AG04450 (cell line): ENCODE results near the gene TPSAB1. TPM values are rescaled to one million over a fixed set of nuclear protein-coding genes. Genes with fewer than 3 reads are reported as not detected.

Experiments used
- CTCF ChIA-PET: fragments of 300-600, 350-600 bp; formaldehyde crosslinking; extraction: SDS; loops from one replicate; lab custom pipeline; 2022; ENCODE audit warnings: antibody characterized with exemption, inconsistent platforms; lab: Charles Lee
- POLR2A ChIA-PET: fragments of 350-600 bp; formaldehyde crosslinking; extraction: SDS; loops from one replicate; lab custom pipeline; 2021; ENCODE audit warnings: antibody characterized with exemption, inconsistent platforms; lab: Yijun Ruan, JAX
- DNase-seq: peaks from one replicate; pipeline ENCODE4 v3.0.0-alpha.2; 2011; ENCODE audit warnings: low read depth, low spot score
- H3K27ac ChIP-seq: one replicate; pipeline ENCODE4 v1.5.1; 2012; ENCODE audit warnings: low read depth, low read length, control low read depth
- H3K27me3 ChIP-seq: one replicate; pipeline ENCODE4 v1.6.0; 2012; ENCODE audit warnings: low read length; ENCODE audit not compliant: control insufficient read depth, insufficient read depth
- H3K4me3 ChIP-seq: 2 replicates; pipeline ENCODE4 v1.5.1; 2011; ENCODE audit warnings: mild to moderate bottlenecking, low read depth, low read length, control low read depth
- H3K9me3 ChIP-seq: 2 replicates; pipeline ENCODE4 v1.5.1; 2012; ENCODE audit warnings: low read length; ENCODE audit not compliant: control insufficient read depth, insufficient read depth
- polyA plus RNA-seq: library from polyadenylated mRNA; depleted of rRNA; stranded (reverse); fragments of >200 nt; gene quantifications from 2 replicates; pipeline ENCODE4 v1.2.3, GENCODE V29; 2011
- TF ChIP-seq, protein P1 (sequence below): IDR thresholded peaks from 2 replicates; pipeline ENCODE4 v1.5.1; 2011; ENCODE audit warnings: low read depth, low read length, control low read depth, inconsistent platforms

The TPSAB1 gene
- polyA plus RNA-seq, 1 experiment: not detected

DNA sequence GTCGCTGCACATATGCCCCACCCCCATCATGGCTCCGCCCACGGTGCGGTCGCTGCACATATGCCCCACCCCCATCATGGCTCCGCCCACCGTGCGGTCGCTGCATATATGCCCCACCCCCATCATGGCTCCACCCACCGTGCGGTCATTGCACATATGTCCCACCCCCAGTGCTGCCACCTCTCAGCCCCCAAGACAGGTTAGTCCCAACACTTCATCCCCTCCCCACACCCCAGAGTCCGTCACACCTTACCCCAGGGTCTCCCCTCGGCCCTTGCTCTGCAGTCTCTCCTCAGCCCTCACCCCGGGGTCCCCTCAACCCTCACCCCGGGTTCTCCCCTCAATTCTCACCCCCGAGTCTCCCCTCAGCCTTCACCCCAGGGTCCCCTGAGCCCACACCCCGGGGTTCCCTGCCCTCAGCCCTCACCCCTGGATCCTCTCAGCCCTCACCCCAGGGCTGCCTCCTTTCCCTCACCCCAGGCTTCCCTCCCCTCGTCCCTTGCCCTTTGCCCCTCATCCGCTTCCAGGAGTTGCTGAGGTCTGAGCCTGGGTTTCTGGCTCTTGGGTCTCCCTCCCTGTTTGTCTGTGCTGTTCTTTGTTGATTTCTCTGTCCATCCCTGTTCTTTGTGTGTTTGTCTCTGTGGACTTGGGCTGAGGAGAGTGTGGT, 41.0 kb upstream of the TPSAB1 start:
- H3K9me3 ChIP-seq: peaks cover 34% of the 10 kb centered on the region; the same call in 1 of the 2 replicates
- ChIA-PET CTCF (no interaction called here), POLR2A (no interaction called here)
- H3K27ac ChIP-seq: no peak overlapping the region
- H3K27me3 ChIP-seq: no peaks in the 10 kb centered on the region
- DNase-seq: no peak
- TF ChIP-seq, protein P1, sequence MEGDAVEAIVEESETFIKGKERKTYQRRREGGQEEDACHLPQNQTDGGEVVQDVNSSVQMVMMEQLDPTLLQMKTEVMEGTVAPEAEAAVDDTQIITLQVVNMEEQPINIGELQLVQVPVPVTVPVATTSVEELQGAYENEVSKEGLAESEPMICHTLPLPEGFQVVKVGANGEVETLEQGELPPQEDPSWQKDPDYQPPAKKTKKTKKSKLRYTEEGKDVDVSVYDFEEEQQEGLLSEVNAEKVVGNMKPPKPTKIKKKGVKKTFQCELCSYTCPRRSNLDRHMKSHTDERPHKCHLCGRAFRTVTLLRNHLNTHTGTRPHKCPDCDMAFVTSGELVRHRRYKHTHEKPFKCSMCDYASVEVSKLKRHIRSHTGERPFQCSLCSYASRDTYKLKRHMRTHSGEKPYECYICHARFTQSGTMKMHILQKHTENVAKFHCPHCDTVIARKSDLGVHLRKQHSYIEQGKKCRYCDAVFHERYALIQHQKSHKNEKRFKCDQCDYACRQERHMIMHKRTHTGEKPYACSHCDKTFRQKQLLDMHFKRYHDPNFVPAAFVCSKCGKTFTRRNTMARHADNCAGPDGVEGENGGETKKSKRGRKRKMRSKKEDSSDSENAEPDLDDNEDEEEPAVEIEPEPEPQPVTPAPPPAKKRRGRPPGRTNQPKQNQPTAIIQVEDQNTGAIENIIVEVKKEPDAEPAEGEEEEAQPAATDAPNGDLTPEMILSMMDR: no peak
- no peak overlapping the region for H3K4me3 ChIP-seq

DNA sequence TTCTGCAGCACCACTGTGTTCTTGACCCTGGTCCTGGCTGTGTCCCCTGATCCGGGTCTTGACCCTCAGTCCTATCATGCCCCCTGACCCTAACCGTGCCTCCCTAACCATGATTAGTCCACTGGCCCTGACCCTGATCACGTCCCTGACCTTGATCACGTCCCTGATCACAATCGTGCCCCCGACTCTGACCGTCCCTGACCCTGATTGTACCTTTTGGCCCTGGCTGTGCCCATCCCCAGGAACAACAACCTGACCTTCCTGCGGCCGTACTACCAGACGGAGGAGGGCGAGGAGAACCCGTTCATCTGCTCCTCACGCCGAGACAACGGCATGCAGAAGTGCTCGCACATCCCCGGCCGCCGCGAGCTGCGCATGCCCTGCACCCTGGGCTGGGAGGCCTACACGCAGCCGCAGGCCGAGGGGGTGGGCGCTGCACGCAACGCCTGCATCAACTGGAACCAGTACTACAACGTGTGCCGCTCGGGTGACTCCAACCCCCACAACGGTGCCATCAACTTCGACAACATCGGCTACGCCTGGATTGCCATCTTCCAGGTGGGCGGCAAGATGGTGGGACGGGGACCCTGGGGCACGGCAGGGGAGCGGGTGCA, 40.4 kb upstream of the TPSAB1 start:
- POLR2A ChIA-PET: no interaction called here
- Histone ChIP-seq H3K9me3 (peaks cover 34% of the 10 kb centered on the region; the same call in 1 of the 2 replicates), H3K4me3 (no peak overlapping the region), H3K27me3 (no peaks in the 10 kb centered on the region), H3K27ac (no peak overlapping the region)
- CTCF ChIA-PET: no interaction called here
- no peak for DNase-seq
- TF ChIP-seq, protein P1: no peak

DNA sequence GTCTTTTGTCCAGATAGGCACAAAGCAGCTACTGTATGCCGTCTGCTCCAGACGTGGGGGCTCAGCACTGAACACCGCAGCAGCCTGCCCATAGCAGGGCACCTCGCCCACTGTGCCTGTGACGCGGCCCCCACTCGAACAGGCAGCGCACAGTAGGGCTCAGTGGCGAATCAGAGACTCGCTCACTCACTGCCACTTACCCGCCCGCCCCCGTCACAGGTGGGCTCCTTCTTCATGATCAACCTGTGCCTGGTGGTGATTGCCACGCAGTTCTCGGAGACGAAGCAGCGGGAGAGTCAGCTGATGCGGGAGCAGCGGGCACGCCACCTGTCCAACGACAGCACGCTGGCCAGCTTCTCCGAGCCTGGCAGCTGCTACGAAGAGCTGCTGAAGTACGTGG, 39.1 kb upstream of the TPSAB1 start:
- H3K27me3 ChIP-seq: no peaks in the 10 kb centered on the region
- no peak overlapping the region for H3K27ac ChIP-seq
- peaks cover 34% of the 10 kb centered on the region; the same call in 1 of the 2 replicates for H3K9me3 ChIP-seq
- no peak overlapping the region for H3K4me3 ChIP-seq
- ChIA-PET CTCF (no interaction called here), POLR2A (no interaction called here)
- TF ChIP-seq, protein P1: no peak
- DNase-seq: no peak

DNA sequence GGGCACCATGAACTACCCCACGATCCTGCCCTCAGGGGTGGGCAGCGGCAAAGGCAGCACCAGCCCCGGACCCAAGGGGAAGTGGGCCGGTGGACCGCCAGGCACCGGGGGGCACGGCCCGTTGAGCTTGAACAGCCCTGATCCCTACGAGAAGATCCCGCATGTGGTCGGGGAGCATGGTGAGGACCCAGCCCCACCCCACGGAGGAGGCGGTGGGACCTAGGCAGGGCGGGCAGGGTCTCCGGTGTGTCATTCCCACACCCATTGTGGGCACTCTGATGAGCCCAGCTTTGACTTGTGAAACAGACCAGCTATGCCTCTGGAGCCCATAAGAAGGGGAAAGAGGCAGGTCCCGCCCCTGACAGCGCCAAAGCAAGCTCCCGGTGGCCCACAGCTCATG, 38.2 kb upstream of the TPSAB1 start:
- Histone ChIP-seq H3K27me3 (no peaks in the 10 kb centered on the region), H3K27ac (no peak overlapping the region), H3K4me3 (no peak overlapping the region), H3K9me3 (peaks cover 34% of the 10 kb centered on the region; the same call in 1 of the 2 replicates)
- ChIA-PET CTCF (no interaction called here), POLR2A (no interaction called here)
- DNase-seq: no peak
- TF ChIP-seq, protein P1: no peak

DNA sequence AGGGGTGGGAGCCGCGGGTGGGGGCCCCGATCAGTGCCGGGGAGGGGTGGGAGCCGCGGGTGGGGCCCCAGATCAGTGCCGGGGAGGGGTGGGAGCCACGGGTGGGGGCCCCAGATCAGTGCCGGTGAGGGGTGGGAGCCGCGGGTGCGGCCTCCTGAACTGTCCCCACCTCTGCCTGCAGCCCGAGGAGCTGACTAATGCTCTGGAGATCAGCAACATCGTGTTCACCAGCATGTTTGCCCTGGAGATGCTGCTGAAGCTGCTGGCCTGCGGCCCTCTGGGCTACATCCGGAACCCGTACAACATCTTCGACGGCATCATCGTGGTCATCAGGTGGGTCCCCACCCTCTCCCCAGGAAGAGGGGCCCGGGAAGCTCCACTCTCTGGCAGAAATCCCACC, 35.6 kb upstream of the TPSAB1 start:
- Histone ChIP-seq H3K4me3 (no peak overlapping the region), H3K9me3 (peaks cover 28% of the 10 kb centered on the region; the same call in 1 of the 2 replicates), H3K27ac (no peak overlapping the region), H3K27me3 (no peaks in the 10 kb centered on the region)
- TF ChIP-seq, protein P1: no peak
- no peak for DNase-seq
- ChIA-PET POLR2A (no interaction called here), CTCF (no interaction called here)
